A673 (cell line): ENCODE data around the gene PAX3. TPM values are rescaled to one million over a fixed set of nuclear protein-coding genes. Genes with fewer than 3 reads are reported as not detected.

Experiments used
- BruUV-seq: library from RNA; stranded (reverse); fragments of 400-500 nt; replicated peaks from 2 replicates; lab custom pipeline; 2021; lab: Mats Ljungman, UMichigan
- CTCF ChIA-PET: fragments of 300-600 bp; sonication (Branson Sonifier 250); formaldehyde crosslinking; loops from one replicate; lab custom pipeline; 2022; ENCODE audit warnings: antibody characterized with exemption; lab: Charles Lee
- POLR2A ChIA-PET: fragments of 300-600 bp; sonication (Branson Sonifier 250); formaldehyde crosslinking; loops from one replicate; lab custom pipeline; 2022; ENCODE audit warnings: antibody characterized with exemption; ENCODE audit not compliant: low non-redundant PET; lab: Charles Lee
- DNase-seq: peaks from one replicate; pipeline ENCODE4 v3.0.0-alpha.2; 2015; ENCODE audit warnings: low spot score
- H3K27ac ChIP-seq: fragments of 200-600 bp; sonication (generic); 2 replicates; pipeline ENCODE4 v1.5.1; 2016; ENCODE audit warnings: mixed run types, low read depth, mild to moderate bottlenecking, mixed read lengths, antibody characterized with exemption, low read length; ENCODE audit not compliant: poor library complexity, severe bottlenecking
- H3K27me3 ChIP-seq: fragments of 200-600 bp; sonication (generic); replicated peaks from 2 replicates; pipeline ENCODE4 v1.6.1; 2017; ENCODE audit warnings: mixed run types, low read depth, mild to moderate bottlenecking, mixed read lengths, antibody characterized with exemption, low read length; ENCODE audit not compliant: insufficient read depth, poor library complexity
- H3K36me3 ChIP-seq: fragments of 200-600 bp; sonication (generic); 2 replicates; pipeline ENCODE4 v1.6.1; 2016; ENCODE audit warnings: mixed run types, mild to moderate bottlenecking, mixed read lengths, antibody characterized with exemption, low read length; ENCODE audit not compliant: insufficient read depth, poor library complexity, severe bottlenecking
- H3K4me1 ChIP-seq: fragments of 200-600 bp; sonication (generic); 2 replicates; pipeline ENCODE4 v1.6.1; 2017; ENCODE audit warnings: mixed run types, mild to moderate bottlenecking, mixed read lengths, antibody characterized with exemption, low read length; ENCODE audit not compliant: insufficient read depth, poor library complexity, severe bottlenecking
- H3K4me3 ChIP-seq: fragments of 200-600 bp; sonication (generic); 2 replicates; pipeline ENCODE4 v1.5.1; 2016; ENCODE audit warnings: low read depth, mixed run types, mild to moderate bottlenecking, mixed read lengths, low read length; ENCODE audit not compliant: poor library complexity, severe bottlenecking
- H3K9me3 ChIP-seq: fragments of 200-600 bp; sonication (generic); 2 replicates; pipeline ENCODE4 v1.6.1; 2016; ENCODE audit warnings: mixed run types, low read depth, mild to moderate bottlenecking, mixed read lengths, antibody characterized with exemption, low read length; ENCODE audit not compliant: poor library complexity, severe bottlenecking
- CTCF ChIP-seq: fragments of 300-800, 200-600 bp; sonication (generic); conservative IDR thresholded peaks from 2 replicates; pipeline ENCODE4 v1.5.1; 2017; ENCODE audit warnings: low read depth, mild to moderate bottlenecking, antibody characterized with exemption, low read length, moderate library complexity, mixed read lengths
- EZH2 ChIP-seq: fragments of 200-600 bp; sonication (generic); IDR thresholded peaks from 2 replicates; pipeline ENCODE4 v1.6.1; 2017; ENCODE audit warnings: borderline replicate concordance, low read depth, mild to moderate bottlenecking, mixed read lengths, antibody characterized with exemption, low read length; ENCODE audit not compliant: poor library complexity, severe bottlenecking
- intact Hi-C: fragments of 100-400 bp; cut with micrococcal nuclease; formaldehyde crosslinking; loops from one replicate; pipeline ENCODE4 v1.10.0; 2022; ENCODE audit not compliant: unreplicated experiment
- total RNA-seq: library from RNA; stranded (reverse); gene quantifications from 2 replicates; pipeline ENCODE4 v1.2.3, GENCODE V29; 2021

PAX3 gene
- total RNA-seq, 1 experiment from 2014 or later = 39.3 TPM

DNA sequence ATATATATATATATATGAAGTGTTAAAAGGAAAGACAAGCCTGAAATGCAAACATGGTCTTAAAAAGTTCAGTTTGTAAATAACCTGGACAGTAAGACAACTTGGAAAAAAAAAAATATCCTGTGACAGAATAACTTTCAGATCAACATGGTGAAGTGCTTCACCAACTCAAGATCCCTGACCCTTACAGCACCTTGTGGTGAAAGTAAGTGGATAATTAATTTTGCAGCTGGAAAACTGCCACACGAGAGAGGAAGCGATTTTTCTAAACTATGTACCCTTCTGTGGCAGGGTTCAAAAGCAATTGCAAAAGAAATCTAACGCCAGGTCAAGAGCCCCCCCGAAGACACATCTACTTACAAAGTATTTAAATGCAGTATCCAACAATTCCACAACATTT, 95.8 kb downstream of the PAX3 start:
- DNase-seq = no peak
- CTCF ChIA-PET = no interaction called here
- peaks cover 52% of the 10 kb centered on the region for H3K4me1 ChIP-seq
- H3K4me3 ChIP-seq = no peak overlapping the region
- peaks cover 16% of the 10 kb centered on the region for H3K36me3 ChIP-seq
- no peak overlapping the region for H3K27ac ChIP-seq
- H3K27me3 ChIP-seq = no peaks in the 10 kb centered on the region
- no TSS peak for BruUV-seq
- POLR2A ChIA-PET = no interaction called here
- intact Hi-C loops = loop anchor here (10.0 kb wide), 1 partner anchor 78 kb away; no protein-coding TSS in a partner anchor
- TF ChIP-seq EZH2 (no peak), CTCF (no peak)
- no peaks in the 10 kb centered on the region for H3K9me3 ChIP-seq

GRCh38 chr2:222196159-222196558, 102.6 kb downstream of the PAX3 start:
- BruUV-seq = no TSS peak
- no peak overlapping the region for H3K4me3 ChIP-seq
- intact Hi-C loops = no loop called here
- H3K27me3 ChIP-seq = no peaks in the 10 kb centered on the region
- H3K9me3 ChIP-seq = no peaks in the 10 kb centered on the region
- no peak for TF ChIP-seq EZH2
- TF ChIP-seq CTCF = no peak
- no peak overlapping the region for H3K27ac ChIP-seq
- H3K4me1 ChIP-seq = peaks cover 37% of the 10 kb centered on the region
- POLR2A ChIA-PET = no interaction called here
- H3K36me3 ChIP-seq = peaks cover 5% of the 10 kb centered on the region
- peak; percentile 54 for DNase-seq
- CTCF ChIA-PET = no interaction called here

DNA sequence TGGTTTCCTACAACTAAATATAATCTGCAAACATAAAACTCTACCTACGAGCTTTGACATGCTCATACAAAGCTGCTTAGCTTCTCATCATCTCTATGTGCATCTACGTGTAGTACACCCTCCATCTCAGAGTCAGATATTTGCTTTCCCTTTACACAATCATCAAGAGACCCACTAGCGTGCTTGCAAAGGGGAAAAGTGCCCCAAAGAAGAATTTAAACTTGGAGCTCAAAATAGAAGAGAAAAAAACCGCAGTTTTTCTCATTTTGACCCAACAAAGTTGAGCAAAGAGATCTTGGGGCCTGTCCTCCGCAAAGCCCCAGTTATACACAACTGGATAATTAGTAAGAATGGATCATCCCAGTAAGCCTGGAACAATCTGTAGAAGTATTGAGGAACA, 104.1 kb downstream of the PAX3 start:
- ChIA-PET POLR2A (interaction anchor here (0.6 kb wide), 1 partner anchor 9 kb away, joined by 4 read pairs; no protein-coding TSS in a partner anchor), CTCF (interaction anchor here (1.5 kb wide), 1 partner anchor 142 kb away, joined by 4 read pairs; no protein-coding TSS in a partner anchor)
- Histone ChIP-seq H3K27ac (peak overlapping the region; percentile 51), H3K4me1 (peaks cover 37% of the 10 kb centered on the region), H3K9me3 (no peaks in the 10 kb centered on the region), H3K27me3 (no peaks in the 10 kb centered on the region), H3K36me3 (no peaks in the 10 kb centered on the region), H3K4me3 (no peak overlapping the region)
- intact Hi-C loops = no loop called here
- DNase-seq = no peak
- no TSS peak for BruUV-seq
- TF ChIP-seq CTCF (no peak), EZH2 (no peak)
